Heart left ventricle (tissue), 13 donors: ENCODE measurements around the gene ERICH6B.

Experiments
- CTCF ChIP-seq, 12 donors: fragments of 200-600 bp; sonication (generic) in 4 of 12; IDR thresholded peaks; one replicate each; pipeline versions ENCODE4 v1.5.0 to v1.8.0; 2018 to 2022; ENCODE audit warnings: antibody characterized with exemption in 12 of 12, mild to moderate bottlenecking in 5 of 12
- POLR2A ChIP-seq, 2 donors: fragments of 450-650 bp; IDR thresholded peaks; one replicate each; pipeline ENCODE4 v1.6.1; 2017; ENCODE audit warnings: antibody characterized with exemption in 2 of 2, mild to moderate bottlenecking in 2 of 2, moderate library complexity in 2 of 2
- donor health status: ischemic (EF 13 %, LVEDD 7.1; RV severe dilation, severe dysfunction).
- donor health status: DM: no; HTN: yes; CAD: no.
- donor health status: DM: no; HTN: no; CAD: no.
- donor health status: ischemic (EF 25% LVEDD 6.9; RV normal size, moderate dysfunction).
- donor health status: ischemic (EF 25% LVEDD 5.7; RV mildly dilated, moderate dysfunction).
- donor health status: ischemic (EF 35%, LVEDD 5.7; RV mildly dilated, moderate dysfunction).
- donor health status: nonischemic (EF 11% LVEDD 7.7; RV severe dilation, severe dysfunction).
- donor health status: DM: yes; HTN: yes; CAD: no.
- donor health status: PGD.
- donor health status: ischemic (EF 29% LVEDD 5.4; RV normal size, mild dysfunction).
- donor health status: nonischemic (EF 23%, LVEDD 6.1; RV moderate dilation, normal function).

- TF ChIP-seq CTCF (IDR thresholded peaks at IDR 0.05) = no peak
- no peak for TF ChIP-seq POLR2A (IDR thresholded peaks at IDR 0.05)
These were observed 98.8 kb downstream of the ERICH6B start for GRCh38 chr13:45516757-45517156.
